K562 (cell line): ENCODE data around the gene TMEM114. TPM values are rescaled to one million over a fixed set of nuclear protein-coding genes. Genes with fewer than 3 reads are reported as not detected.
A peak's percentile ranks its signal among the peaks of the same experiment; 100 is the strongest.

ENCODE experiments used
- CBFA2T3 ChIP-seq: fragments of 450-650 bp; IDR thresholded peaks from 2 replicates; pipeline ENCODE4 v1.6.1; 2017
- CREM ChIP-seq: IDR thresholded peaks from 2 replicates; pipeline ENCODE4 v1.6.1; 2014; ENCODE audit warnings: antibody characterized with exemption, low read depth
- E4F1 ChIP-seq: fragments of 250-450 bp; sonication (Bioruptor Pico); IDR thresholded peaks from 2 replicates; pipeline ENCODE4 v1.5.0; 2021; ENCODE audit warnings: mild to moderate bottlenecking, borderline replicate concordance
- ELF1 ChIP-seq: fragments of 200-800 bp; sonication (Bioruptor generic); IDR thresholded peaks from 2 replicates; pipeline ENCODE4 v1.6.1; 2016; ENCODE audit warnings: missing genetic modification characterization, missing compliant biosample characterization
- ELF4 ChIP-seq: fragments of 450-650 bp; formaldehyde crosslinking; IDR thresholded peaks from 2 replicates; pipeline ENCODE4 v1.4.0; 2022; ENCODE audit warnings: missing genetic modification characterization
- ESRRA ChIP-seq: fragments of 450-650 bp; IDR thresholded peaks from 2 replicates; pipeline ENCODE4 v1.6.1; 2014; ENCODE audit warnings: low read depth, mild to moderate bottlenecking, moderate library complexity, borderline replicate concordance
- GABPB2 ChIP-seq: fragments of 250-450 bp; sonication (Bioruptor Pico); conservative IDR thresholded peaks from 2 replicates; pipeline ENCODE4 v1.5.1; 2021; ENCODE audit warnings: mild to moderate bottlenecking
- GATA2 ChIP-seq: sonication (generic); formaldehyde crosslinking; IDR thresholded peaks from 2 replicates; pipeline ENCODE4 v1.4.0; 2020; ENCODE audit warnings: mild to moderate bottlenecking, missing genetic modification reagents
- JUNB ChIP-seq: fragments of 450-650 bp; formaldehyde crosslinking; conservative IDR thresholded peaks from 2 replicates; pipeline ENCODE4 v1.4.0; 2020; ENCODE audit warnings: mild to moderate bottlenecking
- LARP7 ChIP-seq: fragments of 450-650 bp; IDR thresholded peaks from 2 replicates; pipeline ENCODE4 v1.6.1; 2016
- MAFG ChIP-seq: fragments of 450-650 bp; conservative IDR thresholded peaks from 2 replicates; pipeline ENCODE4 v1.6.1; 2016; ENCODE audit warnings: missing genetic modification characterization, missing compliant biosample characterization
- MCM3 ChIP-seq: fragments of 450-650 bp; IDR thresholded peaks from 2 replicates; pipeline ENCODE4 v1.6.1; 2016
- MEF2A ChIP-seq: IDR thresholded peaks from 2 replicates; pipeline ENCODE4 v1.6.1; 2011; ENCODE audit warnings: low read depth, mild to moderate bottlenecking, low read length, moderate library complexity; ENCODE audit not compliant: control insufficient read depth
- NR2F6 ChIP-seq: fragments of 450-650 bp; formaldehyde crosslinking; IDR thresholded peaks from 2 replicates; pipeline ENCODE4 v1.4.0; 2020; ENCODE audit warnings: mild to moderate bottlenecking
- PHB2 ChIP-seq: fragments of 450-650 bp; IDR thresholded peaks from 2 replicates; pipeline ENCODE4 v1.6.1; 2017; ENCODE audit warnings: low read depth
- TSHZ1 ChIP-seq: fragments of 250-450 bp; sonication (Bioruptor Pico); IDR thresholded peaks from 2 replicates; pipeline ENCODE4 v1.4.0; 2020; ENCODE audit warnings: mild to moderate bottlenecking, moderate library complexity
- polyA plus RNA-seq, 8 experiments: library from polyadenylated mRNA; depleted of rRNA in 4 of 8; stranded (reverse) in 5 of 8; unstranded in 3 of 8; fragments of >200 nt; fragmentation: Nextera tagmentation in 2 of 8; fragmentation: Illumina TruSeq in 1 of 8; extraction: Ambion mirVana in 2 of 8; extraction: Trizol in 1 of 8; gene quantifications; 2 replicates each; pipeline versions ENCODE4 v1.2.1 to v1.2.3, GENCODE V29; 2011 to 2014; ENCODE audit warnings: inconsistent platforms in 1 of 8, missing spikeins in 1 of 8
- total RNA-seq, 7 experiments: library from RNA; depleted of rRNA in 6 of 7; stranded (reverse); fragments of >200 nt in 6 of 7; fragmentation: Illumina TruSeq in 2 of 7; extraction: Trizol in 2 of 7; gene quantifications; 2 replicates each; pipeline versions ENCODE4 v1.2.1 to v1.2.3, GENCODE V29; 2011 to 2021; ENCODE audit warnings: low replicate concordance in 1 of 7
- TF ChIP-seq, protein P1 (sequence below): fragments of 200-800 bp; sonication (Bioruptor generic); IDR thresholded peaks from 2 replicates; pipeline ENCODE4 v1.6.1; 2017; ENCODE audit warnings: missing genetic modification characterization, missing compliant biosample characterization
- TF ChIP-seq, protein P2 (sequence below): fragments of 450-650 bp; formaldehyde crosslinking; IDR thresholded peaks from 2 replicates; pipeline ENCODE4 v1.4.0; 2020; ENCODE audit warnings: mild to moderate bottlenecking, moderate library complexity
- TF ChIP-seq, protein P3 (sequence below): fragments of 250-450 bp; sonication (Bioruptor Pico); IDR thresholded peaks from 2 replicates; pipeline ENCODE4 v1.8.0; 2022; ENCODE audit warnings: moderate library complexity, mild to moderate bottlenecking, inconsistent platforms

TMEM114 gene
- total and polyA plus RNA-seq, 9 of the 15 experiments (the other 6 are each of a cell fraction or from before 2014, with no cell fraction given): not detected

GRCh38 chr16:8634991-8635736, 44.9 kb upstream of the TMEM114 start (continued):
- TF ChIP-seq E4F1 (CRISPR knock-in tag) (no peak), MCM3 (no peak), NR2F6 (CRISPR knock-in tag) (no peak), TSHZ1 (CRISPR knock-in tag) (no peak), MEF2A (no peak), GATA2 (CRISPR knock-in tag) (no peak), ELF4 (CRISPR knock-in tag) (no peak), MAFG (tag) (peak; percentile 47), CBFA2T3 (no peak), ESRRA (0 out of 2 replicates have a peak, but pooled peaks have one; percentile 17), ELF1 (tag) (no peak), PHB2 (no peak), GABPB2 (CRISPR knock-in tag) (no peak), LARP7 (no peak), JUNB (CRISPR knock-in tag) (no peak), CREM (peak; percentile 77)
- TF ChIP-seq, protein P1, sequence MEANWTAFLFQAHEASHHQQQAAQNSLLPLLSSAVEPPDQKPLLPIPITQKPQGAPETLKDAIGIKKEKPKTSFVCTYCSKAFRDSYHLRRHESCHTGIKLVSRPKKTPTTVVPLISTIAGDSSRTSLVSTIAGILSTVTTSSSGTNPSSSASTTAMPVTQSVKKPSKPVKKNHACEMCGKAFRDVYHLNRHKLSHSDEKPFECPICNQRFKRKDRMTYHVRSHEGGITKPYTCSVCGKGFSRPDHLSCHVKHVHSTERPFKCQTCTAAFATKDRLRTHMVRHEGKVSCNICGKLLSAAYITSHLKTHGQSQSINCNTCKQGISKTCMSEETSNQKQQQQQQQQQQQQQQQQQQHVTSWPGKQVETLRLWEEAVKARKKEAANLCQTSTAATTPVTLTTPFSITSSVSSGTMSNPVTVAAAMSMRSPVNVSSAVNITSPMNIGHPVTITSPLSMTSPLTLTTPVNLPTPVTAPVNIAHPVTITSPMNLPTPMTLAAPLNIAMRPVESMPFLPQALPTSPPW (CRISPR knock-in tag): no peak
- TF ChIP-seq, protein P2, sequence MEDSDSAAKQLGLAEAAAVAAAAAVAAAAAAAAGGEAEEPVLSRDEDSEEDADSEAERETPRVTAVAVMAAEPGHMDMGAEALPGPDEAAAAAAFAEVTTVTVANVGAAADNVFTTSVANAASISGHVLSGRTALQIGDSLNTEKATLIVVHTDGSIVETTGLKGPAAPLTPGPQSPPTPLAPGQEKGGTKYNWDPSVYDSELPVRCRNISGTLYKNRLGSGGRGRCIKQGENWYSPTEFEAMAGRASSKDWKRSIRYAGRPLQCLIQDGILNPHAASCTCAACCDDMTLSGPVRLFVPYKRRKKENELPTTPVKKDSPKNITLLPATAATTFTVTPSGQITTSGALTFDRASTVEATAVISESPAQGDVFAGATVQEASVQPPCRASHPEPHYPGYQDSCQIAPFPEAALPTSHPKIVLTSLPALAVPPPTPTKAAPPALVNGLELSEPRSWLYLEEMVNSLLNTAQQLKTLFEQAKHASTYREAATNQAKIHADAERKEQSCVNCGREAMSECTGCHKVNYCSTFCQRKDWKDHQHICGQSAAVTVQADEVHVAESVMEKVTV: peak; percentile 24; the same call in 1 of the 2 replicates
- TF ChIP-seq, protein P3, sequence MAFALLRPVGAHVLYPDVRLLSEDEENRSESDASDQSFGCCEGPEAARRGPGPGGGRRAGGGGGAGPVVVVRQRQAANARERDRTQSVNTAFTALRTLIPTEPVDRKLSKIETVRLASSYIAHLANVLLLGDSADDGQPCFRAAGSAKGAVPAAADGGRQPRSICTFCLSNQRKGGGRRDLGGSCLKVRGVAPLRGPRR: no peak
